Nephron (organoid): ENCODE data around the gene CHGA.

ENCODE experiments used
- H3K27ac Mint-ChIP-seq, 3 experiments: 2 replicates each; pipeline ENCODE4 v1.8.0; 2020; ENCODE audit warnings: mixed read lengths in 3 of 3, mild to moderate bottlenecking in 2 of 3, moderate library complexity in 1 of 3
- H3K27me3 Mint-ChIP-seq: 2 replicates; pipeline ENCODE4 v1.8.0; 2021; ENCODE audit warnings: low read depth, mild to moderate bottlenecking, moderate library complexity, mixed read lengths
- H3K36me3 Mint-ChIP-seq: 2 replicates; pipeline ENCODE4 v1.8.0; 2020; ENCODE audit warnings: low read depth, mixed read lengths
- H3K4me1 Mint-ChIP-seq: 2 replicates; pipeline ENCODE4 v1.8.0; 2020; ENCODE audit warnings: mixed read lengths
- H3K4me3 Mint-ChIP-seq, 3 experiments: 2 replicates each; pipeline ENCODE4 v1.8.0; 2020; ENCODE audit warnings: mild to moderate bottlenecking in 3 of 3, mixed read lengths in 3 of 3, moderate library complexity in 2 of 3
- H3K9me3 Mint-ChIP-seq: 2 replicates; pipeline ENCODE4 v1.8.0; 2020; ENCODE audit warnings: mixed read lengths
- CTCF ChIP-seq, 3 experiments: fragments of 200-600 bp; sonication (generic); IDR thresholded peaks; one replicate each; pipeline ENCODE4 v1.5.0; 2021; ENCODE audit warnings: antibody characterized with exemption in 3 of 3; ENCODE audit not compliant: unreplicated experiment in 3 of 3

Gene CHGA

GRCh38 chr14:92926180-92926845 lies 3.4 kb downstream of the CHGA start:
- H3K9me3 Mint-ChIP-seq: no peaks in the 10 kb centered on the region
- no peaks in the 10 kb centered on the region for H3K36me3 Mint-ChIP-seq
- no peak overlapping the region for H3K4me3 Mint-ChIP-seq

GRCh38 chr14:92926931-92927330 lies 4.0 kb downstream of the CHGA start:
- Mint-ChIP-seq H3K9me3 (no peaks in the 10 kb centered on the region), H3K4me1 (peaks cover 14% of the 10 kb centered on the region), H3K27ac (no peak overlapping the region), H3K4me3 (no peak overlapping the region), H3K27me3 (peaks cover 46% of the 10 kb centered on the region), H3K36me3 (no peaks in the 10 kb centered on the region)
- no peak for TF ChIP-seq CTCF (IDR thresholded peaks at IDR 0.05; ENCODE audit: unreplicated experiment in 3 of 3)

More at GRCh38 chr14:92926180-92926845, 3.4 kb downstream of the CHGA start:
- Mint-ChIP-seq H3K27ac (no peak overlapping the region), H3K27me3 (peaks cover 52% of the 10 kb centered on the region), H3K4me1 (peaks cover 14% of the 10 kb centered on the region)
- TF ChIP-seq CTCF (IDR thresholded peaks at IDR 0.05; ENCODE audit: unreplicated experiment in 3 of 3): no peak

GRCh38 chr14:92927349-92928257 lies 4.7 kb downstream of the CHGA start:
- H3K36me3 Mint-ChIP-seq: no peaks in the 10 kb centered on the region
- peaks cover 39% of the 10 kb centered on the region for H3K27me3 Mint-ChIP-seq
- H3K4me3 Mint-ChIP-seq: no peak overlapping the region
- H3K9me3 Mint-ChIP-seq: no peaks in the 10 kb centered on the region
- TF ChIP-seq CTCF (IDR thresholded peaks at IDR 0.05; ENCODE audit: unreplicated experiment in 3 of 3): no peak
- no peak overlapping the region for H3K27ac Mint-ChIP-seq
- peaks cover 9% of the 10 kb centered on the region for H3K4me1 Mint-ChIP-seq

GRCh38 chr14:92928258-92928629 lies 5.3 kb downstream of the CHGA start:
- Mint-ChIP-seq H3K36me3 (no peaks in the 10 kb centered on the region), H3K27me3 (peaks cover 37% of the 10 kb centered on the region), H3K27ac (no peak overlapping the region), H3K4me1 (peaks cover 8% of the 10 kb centered on the region), H3K4me3 (no peak overlapping the region), H3K9me3 (no peaks in the 10 kb centered on the region)
- TF ChIP-seq CTCF (IDR thresholded peaks at IDR 0.05; ENCODE audit: unreplicated experiment in 3 of 3): no peak

- H3K27ac Mint-ChIP-seq: no peak overlapping the region
- no peaks in the 10 kb centered on the region for H3K36me3 Mint-ChIP-seq
- H3K9me3 Mint-ChIP-seq: no peaks in the 10 kb centered on the region
- H3K4me1 Mint-ChIP-seq: peaks cover 8% of the 10 kb centered on the region
- TF ChIP-seq CTCF (IDR thresholded peaks at IDR 0.05; ENCODE audit: unreplicated experiment in 3 of 3): no peak
- no peak overlapping the region for H3K4me3 Mint-ChIP-seq
- H3K27me3 Mint-ChIP-seq: peaks cover 29% of the 10 kb centered on the region
These were observed 6.2 kb downstream of the CHGA start for GRCh38 chr14:92928961-92929688.
